Ovary (tissue), 3 donors: Measurements from ENCODE around the gene TSPAN2.

Experiments used
- EP300 ChIP-seq: sonication (generic); formaldehyde crosslinking; IDR thresholded peaks from one replicate; pipeline ENCODE4 v1.6.1; 2017; ENCODE audit warnings: antibody characterized with exemption
- POLR2A ChIP-seq: fragments of 450-650 bp; IDR thresholded peaks from one replicate; pipeline ENCODE4 v1.6.1; 2017; ENCODE audit warnings: antibody characterized with exemption, mild to moderate bottlenecking, moderate library complexity
- TF ChIP-seq, protein P1 (sequence below), 3 donors: fragments of 450-650 bp in 2 of 3; fragments of 200-600 bp in 1 of 3; IDR thresholded peaks; one replicate each; pipeline versions ENCODE4 v1.5.1 to v1.8.0; 2016 to 2022; ENCODE audit warnings: antibody characterized with exemption in 3 of 3, mild to moderate bottlenecking in 1 of 3
- donor health status: DM: no; HTN: no; CAD: no.

DNA sequence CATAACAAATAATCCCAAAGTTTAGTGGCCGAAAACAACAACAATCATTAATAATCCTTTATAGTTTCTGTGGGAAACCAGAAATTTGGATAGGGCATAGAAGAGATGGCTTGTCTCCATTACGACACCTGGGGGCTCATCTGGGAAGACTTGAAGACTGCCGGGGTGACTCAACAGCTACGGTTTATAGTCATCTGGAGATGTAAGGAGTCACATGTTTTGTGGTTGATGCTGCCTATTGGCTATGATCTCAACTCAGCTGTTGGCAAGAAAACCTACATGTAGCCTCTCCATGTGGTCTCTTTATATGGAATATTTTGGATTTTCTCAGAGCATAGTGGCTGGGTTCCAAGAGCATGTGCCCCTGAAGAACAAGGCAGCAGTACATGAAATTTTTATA is 29.3 kb upstream of the TSPAN2 start:
- TF ChIP-seq, protein P1, sequence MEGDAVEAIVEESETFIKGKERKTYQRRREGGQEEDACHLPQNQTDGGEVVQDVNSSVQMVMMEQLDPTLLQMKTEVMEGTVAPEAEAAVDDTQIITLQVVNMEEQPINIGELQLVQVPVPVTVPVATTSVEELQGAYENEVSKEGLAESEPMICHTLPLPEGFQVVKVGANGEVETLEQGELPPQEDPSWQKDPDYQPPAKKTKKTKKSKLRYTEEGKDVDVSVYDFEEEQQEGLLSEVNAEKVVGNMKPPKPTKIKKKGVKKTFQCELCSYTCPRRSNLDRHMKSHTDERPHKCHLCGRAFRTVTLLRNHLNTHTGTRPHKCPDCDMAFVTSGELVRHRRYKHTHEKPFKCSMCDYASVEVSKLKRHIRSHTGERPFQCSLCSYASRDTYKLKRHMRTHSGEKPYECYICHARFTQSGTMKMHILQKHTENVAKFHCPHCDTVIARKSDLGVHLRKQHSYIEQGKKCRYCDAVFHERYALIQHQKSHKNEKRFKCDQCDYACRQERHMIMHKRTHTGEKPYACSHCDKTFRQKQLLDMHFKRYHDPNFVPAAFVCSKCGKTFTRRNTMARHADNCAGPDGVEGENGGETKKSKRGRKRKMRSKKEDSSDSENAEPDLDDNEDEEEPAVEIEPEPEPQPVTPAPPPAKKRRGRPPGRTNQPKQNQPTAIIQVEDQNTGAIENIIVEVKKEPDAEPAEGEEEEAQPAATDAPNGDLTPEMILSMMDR (IDR thresholded peaks at IDR 0.05), result no peak
- no peak for TF ChIP-seq POLR2A
- no peak for TF ChIP-seq EP300
